T-helper 9 cell (primary cell): Measurements from ENCODE around the gene L2HGDH.

Experiments used
- DNase-seq: peaks from one replicate; pipeline ENCODE4 v3.0.0-alpha.2; 2020

The L2HGDH gene

GRCh38 chr14:50228313-50228712, 83.7 kb downstream of the L2HGDH start:
- no peak for DNase-seq

- DNase-seq = no peak
Measured at GRCh38 chr14:50225974-50226297, 86.1 kb downstream of the L2HGDH start.

GRCh38 chr14:50225067-50225973, 86.7 kb downstream of the L2HGDH start:
- no peak for DNase-seq

- DNase-seq = no peak
Measured at GRCh38 chr14:50222055-50222613, 89.9 kb downstream of the L2HGDH start.

- no peak for DNase-seq
Measured at GRCh38 chr14:50218501-50218900, 93.5 kb downstream of the L2HGDH start.

GRCh38 chr14:50215416-50215815, 96.6 kb downstream of the L2HGDH start:
- no peak for DNase-seq

- no peak for DNase-seq
Measured at GRCh38 chr14:50213795-50214194, 98.2 kb downstream of the L2HGDH start.

GRCh38 chr14:50212726-50213125, 99.3 kb downstream of the L2HGDH start:
- no peak for DNase-seq

GRCh38 chr14:50210074-50210473, 102.0 kb downstream of the L2HGDH start:
- no peak for DNase-seq

GRCh38 chr14:50198499-50198898, 113.5 kb downstream of the L2HGDH start:
- DNase-seq = no peak

GRCh38 chr14:50191499-50191898, 120.5 kb downstream of the L2HGDH start:
- no peak for DNase-seq
